ENCODE data around the gene ZFYVE19.

The ZFYVE19 gene

GRCh38 chr15:40775740-40776536 lies 31.0 kb upstream of the ZFYVE19 start:
- DNase-seq (ENCODE audit: low read depth), result no peak

- DNase-seq (ENCODE audit: low read depth), result peak; percentile 50
These were observed 30.2 kb upstream of the ZFYVE19 start for GRCh38 chr15:40776537-40777141.

DNA sequence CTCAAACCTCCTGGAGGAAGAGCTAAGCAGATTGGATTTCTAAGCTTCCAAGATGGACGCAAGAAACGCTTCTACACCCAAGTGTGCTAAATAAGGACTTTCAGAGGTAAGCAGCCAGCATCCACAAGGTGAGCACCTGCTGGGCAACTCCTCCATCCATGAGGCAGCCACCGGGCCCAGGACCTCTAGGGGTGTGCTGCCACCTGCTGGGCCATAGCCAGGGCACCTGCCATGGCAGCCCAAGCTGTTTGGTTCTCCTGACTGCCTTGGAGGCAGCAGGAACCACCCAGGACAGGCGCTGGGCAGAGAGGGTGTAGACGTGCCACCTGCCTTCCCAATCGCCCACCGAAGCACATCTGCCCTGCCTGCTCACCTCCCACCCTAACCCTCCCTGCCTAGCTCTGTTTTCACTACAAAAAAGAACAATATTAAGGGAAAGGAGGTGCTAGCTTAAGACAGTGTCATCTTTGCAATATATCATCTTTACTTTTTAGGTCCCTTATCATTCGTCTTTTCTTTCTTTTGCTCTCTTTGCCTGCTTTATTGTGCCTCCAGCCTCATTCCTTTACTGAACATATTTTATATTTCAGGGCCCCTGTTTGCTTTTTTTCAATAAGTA lies 24.2 kb upstream of the ZFYVE19 start:
- peak; percentile 56 for DNase-seq (ENCODE audit: low read depth)

- no peak for DNase-seq (ENCODE audit: low read depth)
These were observed 21.7 kb upstream of the ZFYVE19 start for GRCh38 chr15:40785164-40785563.

- no peak for DNase-seq (ENCODE audit: low read depth)
These were observed 21.1 kb upstream of the ZFYVE19 start for GRCh38 chr15:40785814-40786213.

DNA sequence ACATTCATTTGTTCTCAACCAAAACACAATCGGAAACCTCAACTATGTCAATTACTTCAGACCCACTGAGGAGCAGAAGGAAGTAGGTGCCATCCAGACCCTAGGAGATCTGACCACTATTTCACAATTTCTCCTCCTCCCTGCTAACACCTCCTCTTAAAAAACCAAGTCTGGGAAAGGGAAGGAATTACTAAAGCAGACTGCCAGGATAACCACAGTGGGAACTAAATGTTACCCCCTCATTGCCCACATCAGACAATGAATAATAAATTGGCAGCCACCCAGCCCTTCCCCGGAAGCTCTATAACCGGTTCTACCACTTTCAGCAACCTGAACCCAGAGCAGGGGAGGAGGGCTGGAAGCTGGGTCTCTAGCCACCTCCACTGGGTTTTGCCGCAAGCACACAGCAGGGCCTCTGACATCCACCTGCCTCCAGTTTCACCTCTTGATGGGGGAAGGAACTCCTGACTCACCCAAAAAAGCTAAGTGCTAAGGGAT lies 19.5 kb upstream of the ZFYVE19 start:
- peak; percentile 75 for DNase-seq (ENCODE audit: low read depth)

GRCh38 chr15:40787991-40788390 lies 18.9 kb upstream of the ZFYVE19 start:
- DNase-seq (ENCODE audit: low read depth), result no peak

- DNase-seq (ENCODE audit: low read depth), result no peak
These were observed 17.8 kb upstream of the ZFYVE19 start for GRCh38 chr15:40789119-40789518.

DNA sequence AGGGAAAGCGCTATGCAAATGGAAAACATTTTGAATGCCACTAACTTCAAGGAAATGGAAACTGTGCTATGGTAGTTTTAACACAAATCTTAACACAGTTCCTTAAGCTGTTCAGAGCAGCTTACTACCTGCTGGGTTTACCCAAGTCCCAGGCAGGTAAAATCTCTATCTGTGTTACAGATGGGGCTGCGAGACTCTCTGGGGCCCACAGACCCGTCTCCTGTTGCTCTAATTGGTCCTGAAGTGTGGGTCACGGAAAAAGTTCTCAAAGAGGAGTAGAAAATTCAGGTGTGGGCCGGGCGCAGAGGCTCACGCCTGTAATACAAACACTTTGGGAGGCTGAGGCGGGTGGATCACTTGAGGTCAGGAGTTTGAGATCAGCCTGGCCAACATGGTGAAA lies 16.9 kb upstream of the ZFYVE19 start:
- DNase-seq (ENCODE audit: low read depth), result no peak

DNA sequence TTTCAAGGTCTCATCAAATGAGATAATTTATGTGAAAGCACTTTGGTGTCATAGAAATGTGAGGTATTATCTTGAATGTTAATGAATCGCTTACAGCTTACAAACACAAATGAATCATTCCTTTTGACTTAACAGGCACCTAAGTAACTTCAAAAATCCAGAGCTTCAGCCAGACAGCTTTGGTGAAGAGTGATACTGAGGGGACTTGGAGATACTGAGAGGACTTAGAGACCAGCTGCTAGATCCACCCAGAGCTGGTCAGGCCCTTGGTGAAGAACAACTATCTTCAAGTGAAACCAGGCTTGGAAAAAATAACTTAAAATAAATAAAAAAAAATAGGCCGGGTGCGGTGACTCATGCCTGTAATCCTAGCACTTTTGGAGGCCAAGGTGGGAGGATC lies 16.2 kb upstream of the ZFYVE19 start:
- peak; percentile 22 for DNase-seq (ENCODE audit: low read depth)

- no peak for DNase-seq (ENCODE audit: low read depth)
These were observed 14.5 kb upstream of the ZFYVE19 start for GRCh38 chr15:40792394-40792793.

- DNase-seq (ENCODE audit: low read depth), result peak; percentile 95
These were observed 13.5 kb upstream of the ZFYVE19 start for GRCh38 chr15:40793216-40793989.

GRCh38 chr15:40796041-40796440 lies 10.8 kb upstream of the ZFYVE19 start:
- no peak for DNase-seq (ENCODE audit: low read depth)

- no peak for DNase-seq (ENCODE audit: low read depth)
These were observed 10.4 kb upstream of the ZFYVE19 start for GRCh38 chr15:40796512-40796911.

DNA sequence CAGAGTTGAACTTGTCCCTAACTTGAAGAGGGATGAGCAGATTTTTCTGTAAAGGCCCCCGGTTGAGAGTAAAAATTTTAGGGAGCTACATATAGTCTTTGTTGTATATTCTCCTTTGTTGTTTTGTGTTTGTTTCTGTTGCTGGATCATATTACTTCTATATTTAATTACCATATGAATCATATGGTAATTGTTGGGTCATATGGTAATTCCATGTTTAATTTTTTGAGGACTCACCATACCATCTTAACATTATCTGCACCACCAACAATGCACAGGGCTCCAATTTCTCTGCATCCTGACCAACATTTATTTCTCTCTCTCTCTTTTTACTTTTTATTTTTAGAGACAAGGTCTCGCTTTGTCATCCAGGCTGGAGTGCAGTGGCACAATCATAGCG lies 7.4 kb upstream of the ZFYVE19 start:
- DNase-seq (ENCODE audit: low read depth), result no peak

GRCh38 chr15:40803076-40803475 lies 3.8 kb upstream of the ZFYVE19 start:
- DNase-seq (ENCODE audit: low read depth), result no peak

- DNase-seq (ENCODE audit: low read depth), result no peak
These were observed 3.2 kb upstream of the ZFYVE19 start for GRCh38 chr15:40803688-40804087.

DNA sequence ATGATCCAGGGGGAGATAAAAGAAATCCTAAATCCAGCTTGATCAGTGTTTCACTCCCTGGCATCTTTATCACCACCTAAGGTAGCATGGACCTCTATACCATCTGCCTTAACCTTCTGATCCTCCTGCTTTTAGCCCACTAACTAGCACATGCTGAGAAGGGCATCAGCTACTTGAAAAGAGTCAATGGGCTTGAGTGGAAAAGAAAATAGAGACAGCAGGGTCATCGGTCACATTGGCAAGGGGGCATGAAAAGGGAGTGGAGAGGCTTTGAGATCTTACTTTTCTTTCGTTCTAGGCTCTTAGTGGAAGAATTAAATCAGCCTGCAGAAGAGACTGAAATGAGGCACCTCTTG lies 239 bp upstream of the ZFYVE19 start:
- DNase-seq (ENCODE audit: low read depth), result no peak

GRCh38 chr15:40807888-40808461 lies 1.1 kb downstream of the ZFYVE19 start:
- DNase-seq (ENCODE audit: low read depth), result peak; percentile 43

- DNase-seq (ENCODE audit: low read depth), result no peak
These were observed 2.1 kb downstream of the ZFYVE19 start for GRCh38 chr15:40808861-40809450.

GRCh38 chr15:40812721-40813425 lies 6.0 kb downstream of the ZFYVE19 start:
- DNase-seq (ENCODE audit: low read depth), result no peak

All from ELR (cell line).